GM10847 (cell line): ENCODE measurements around the gene SH3PXD2B.

Experiments
- POLR2A ChIP-seq: IDR thresholded peaks from 2 replicates; pipeline ENCODE4 v1.6.1; 2011; ENCODE audit not compliant: insufficient read length; ENCODE audit errors: extremely low read depth

The SH3PXD2B gene

GRCh38 chr5:172454358-172455086 lies at the start of gene SH3PXD2B:
Gene SH3PXD2B (minus strand): TSS chr5:172454525. CDS start chr5:172454352, 173 bp downstream.
- TF ChIP-seq POLR2A = no peak

- TF ChIP-seq POLR2A = no peak
Measured at GRCh38 chr5:172502969-172503368, 48.6 kb upstream of the SH3PXD2B start.

- no peak for TF ChIP-seq POLR2A
Measured at GRCh38 chr5:172502410-172502809, 48.1 kb upstream of the SH3PXD2B start.

GRCh38 chr5:172501708-172502320 lies 47.5 kb upstream of the SH3PXD2B start:
- TF ChIP-seq POLR2A = no peak

GRCh38 chr5:172499287-172499686 lies 45.0 kb upstream of the SH3PXD2B start:
- no peak for TF ChIP-seq POLR2A

GRCh38 chr5:172498431-172499129 lies 44.3 kb upstream of the SH3PXD2B start:
- no peak for TF ChIP-seq POLR2A

GRCh38 chr5:172497591-172498255 lies 43.4 kb upstream of the SH3PXD2B start:
- TF ChIP-seq POLR2A = no peak

GRCh38 chr5:172496671-172497371 lies 42.5 kb upstream of the SH3PXD2B start:
- TF ChIP-seq POLR2A = no peak

- TF ChIP-seq POLR2A = no peak
Measured at GRCh38 chr5:172494630-172495505, 40.5 kb upstream of the SH3PXD2B start.

GRCh38 chr5:172493906-172494305 lies 39.6 kb upstream of the SH3PXD2B start:
- no peak for TF ChIP-seq POLR2A

- no peak for TF ChIP-seq POLR2A
Measured at GRCh38 chr5:172493461-172493860, 39.1 kb upstream of the SH3PXD2B start.

GRCh38 chr5:172493002-172493401 lies 38.7 kb upstream of the SH3PXD2B start:
- no peak for TF ChIP-seq POLR2A

GRCh38 chr5:172492097-172492840 lies 37.9 kb upstream of the SH3PXD2B start:
- TF ChIP-seq POLR2A = no peak
